ENCODE results near the gene LCLAT1. TPM values are rescaled to one million over a fixed set of nuclear protein-coding genes. Genes with fewer than 3 reads are reported as not detected.

Gene LCLAT1
- total RNA-seq, result 10 to 100 TPM; 11.9 to 13.5 (median 12.6) TPM

DNA sequence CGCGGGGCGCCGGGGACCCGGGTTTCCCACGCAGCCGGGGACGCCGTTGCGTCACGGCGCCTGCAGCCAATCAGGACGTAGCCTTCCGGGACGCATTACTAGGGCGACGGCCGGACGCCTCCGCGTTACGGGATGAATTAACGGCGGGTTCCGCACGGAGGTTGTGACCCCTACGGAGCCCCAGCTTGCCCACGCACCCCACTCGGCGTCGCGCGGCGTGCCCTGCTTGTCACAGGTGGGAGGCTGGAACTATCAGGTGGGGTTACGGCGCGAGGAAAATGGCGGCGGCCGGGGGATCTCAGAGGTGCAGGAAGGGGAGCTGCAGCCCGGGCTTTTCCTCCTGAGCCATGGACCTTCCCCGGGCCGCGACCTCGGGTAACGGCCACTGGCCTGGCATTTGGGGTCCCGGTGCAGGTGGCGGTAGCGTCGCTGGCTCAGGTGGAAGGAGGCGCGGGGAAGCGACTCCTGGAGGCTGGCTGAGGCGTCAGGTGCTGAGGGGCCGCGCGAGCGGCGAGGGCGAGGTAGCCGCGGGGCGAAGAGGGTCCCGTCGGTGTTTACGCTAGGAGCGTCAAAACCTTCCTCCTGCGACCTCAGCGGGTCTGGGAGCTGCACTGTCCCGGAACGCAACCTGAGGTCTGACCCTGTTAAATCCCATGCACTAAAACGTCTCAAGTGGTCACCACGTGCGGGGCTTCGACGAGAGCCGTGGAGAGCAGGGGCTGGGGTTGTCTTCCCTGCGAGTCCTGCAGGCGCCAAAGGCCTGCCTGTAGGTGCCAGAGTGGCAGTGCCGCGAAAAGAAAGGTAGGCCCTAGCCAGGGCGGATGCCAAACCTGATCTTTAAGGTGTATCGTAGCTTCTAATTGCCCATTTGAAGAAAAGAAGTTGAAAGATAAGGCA, at the start of gene LCLAT1:
LCLAT1 (plus strand) TSS at position 98 of the 897 bp plus-strand sequence. CDS start 78,345 bp downstream, outside the sequence.
- WGBS, 2 donors, result 7 to 12% methylated on average over 12 to 23 of the region's 83 CpGs
- intact Hi-C loops (cut with DNase I), result no loop called here
- peak; percentile 13 for DNase-seq
- Histone ChIP-seq H3K4me3 (peak within 1 kb of the TSS; percentile 90 to 99 (median 98)), H3K36me3 (no peaks in the 10 kb centered on the region), H3K27me3 (no peaks in the 10 kb centered on the region), H3K4me1 (peaks cover 3 to 34% (median 9%) of the 10 kb centered on the region in 3 donors), H3K9me3 (no peaks in the 10 kb centered on the region), H3K27ac (peak within 1 kb of the TSS; percentile 77 to 89 (median 84))
- no peak for TF ChIP-seq CTCF (IDR thresholded peaks at IDR 0.05)
- TF ChIP-seq POLR2A (IDR thresholded peaks at IDR 0.05), result no peak

GRCh38 chr2:30398084-30398873, 48.8 kb upstream of the LCLAT1 start:
- Histone ChIP-seq H3K4me3 (no peak overlapping the region), H3K27me3 (no peaks in the 10 kb centered on the region), H3K4me1 (peaks cover 0 to 6% (median 0%) of the 10 kb centered on the region in 3 donors), H3K9me3 (no peaks in the 10 kb centered on the region), H3K27ac (peak overlapping the region in 1 of 4 donors; percentile 54), H3K36me3 (no peaks in the 10 kb centered on the region)
- 65 to 67% methylated on average over 4 of the region's 4 CpGs for WGBS, 2 donors
- intact Hi-C loops (cut with DNase I), result no loop called here
- no peak for DNase-seq
- TF ChIP-seq CTCF (IDR thresholded peaks at IDR 0.05), result no peak

DNA sequence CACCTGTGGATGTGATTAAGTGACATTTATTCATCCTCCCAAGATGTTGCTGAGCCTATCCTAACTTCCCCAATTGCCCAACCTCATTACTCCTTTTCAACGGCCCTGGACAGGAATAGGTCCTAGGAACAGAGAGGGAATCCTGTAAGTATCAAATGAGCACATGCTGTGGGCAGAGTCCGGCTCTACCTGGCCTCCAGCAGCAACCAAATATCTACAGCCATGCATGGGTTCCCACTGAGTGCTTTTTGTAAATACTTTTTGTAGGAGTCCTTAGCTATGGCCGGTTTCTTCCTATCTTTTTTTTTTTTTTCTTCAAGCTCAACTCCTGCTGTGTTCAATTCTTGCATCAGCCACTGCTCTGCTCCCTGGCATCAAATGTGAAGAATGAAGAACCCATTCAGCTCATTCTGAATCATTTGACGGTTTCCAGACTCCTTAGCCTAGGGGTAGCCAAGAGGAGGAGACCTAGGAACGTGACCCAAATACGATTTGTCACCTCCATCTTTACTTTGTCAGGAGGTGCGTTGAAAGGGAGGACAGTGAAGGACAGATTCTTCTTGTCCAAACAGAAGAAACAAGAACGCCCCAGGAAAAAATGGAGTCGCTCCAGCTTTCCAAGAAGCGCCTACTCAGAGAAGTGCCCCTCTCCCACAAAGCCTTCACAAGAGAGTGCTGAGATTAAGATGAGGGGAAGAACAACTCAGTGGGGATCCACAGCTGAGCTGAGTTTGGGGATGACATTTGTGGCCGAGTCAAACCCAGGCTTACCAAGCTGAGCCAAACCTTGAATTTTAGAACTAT, 46.7 kb upstream of the LCLAT1 start:
- H3K36me3 ChIP-seq, result no peaks in the 10 kb centered on the region
- TF ChIP-seq CTCF (IDR thresholded peaks at IDR 0.05) (no peak), POLR2A (IDR thresholded peaks at IDR 0.05) (no peak)
- no peaks in the 10 kb centered on the region for H3K9me3 ChIP-seq
- H3K4me1 ChIP-seq, result peaks cover 3 to 20% (median 4%) of the 10 kb centered on the region in 3 donors
- WGBS, 2 donors, result 80 to 83% methylated on average over 7 to 11 of the region's 11 CpGs
- no peak for DNase-seq
- peak overlapping the region in 1 of 4 donors; percentile 29 for H3K27ac ChIP-seq
- H3K4me3 ChIP-seq, result no peak overlapping the region
- no peaks in the 10 kb centered on the region for H3K27me3 ChIP-seq
- intact Hi-C loops (cut with DNase I), result no loop called here

GRCh38 chr2:30402441-30403182, 44.4 kb upstream of the LCLAT1 start:
- H3K27ac ChIP-seq, result peak overlapping the region in 1 of 4 donors; percentile 19
- intact Hi-C loops (cut with DNase I), result no loop called here
- WGBS, 2 donors, result 75 to 77% methylated on average over 5 of the region's 5 CpGs

More at GRCh38 chr2:30402441-30403182, 44.4 kb upstream of the LCLAT1 start:
- H3K36me3 ChIP-seq, result no peaks in the 10 kb centered on the region
- H3K4me3 ChIP-seq, result no peak overlapping the region
- TF ChIP-seq POLR2A (IDR thresholded peaks at IDR 0.05) (no peak), CTCF (IDR thresholded peaks at IDR 0.05) (no peak)
- H3K4me1 ChIP-seq, result peaks cover 3 to 30% (median 4%) of the 10 kb centered on the region in 3 donors
- no peak for DNase-seq
- H3K27me3 ChIP-seq, result no peaks in the 10 kb centered on the region
- no peaks in the 10 kb centered on the region for H3K9me3 ChIP-seq

Data from esophagus squamous epithelium (tissue), 5 donors.